Glutamatergic neuron (in vitro differentiated cells): Measurements from ENCODE around the gene GMCL2. TPM values are rescaled to one million over a fixed set of nuclear protein-coding genes. Genes with fewer than 3 reads are reported as not detected.

Experiments used
- DNase-seq: peaks from one replicate; pipeline ENCODE4 v3.0.0; 2022
- H3K27ac Mint-ChIP-seq: one replicate; pipeline ENCODE4 v1.8.0; 2020; ENCODE audit warnings: mild to moderate bottlenecking, mixed read lengths, inconsistent platforms; ENCODE audit not compliant: unreplicated experiment
- H3K27me3 Mint-ChIP-seq: one replicate; pipeline ENCODE4 v1.8.0; 2020; ENCODE audit warnings: mild to moderate bottlenecking, moderate library complexity, mixed read lengths, inconsistent platforms; ENCODE audit not compliant: unreplicated experiment
- H3K36me3 Mint-ChIP-seq: one replicate; pipeline ENCODE4 v1.8.0; 2020; ENCODE audit warnings: mild to moderate bottlenecking, mixed read lengths, inconsistent platforms; ENCODE audit not compliant: unreplicated experiment
- H3K4me1 Mint-ChIP-seq: one replicate; pipeline ENCODE4 v1.8.0; 2020; ENCODE audit warnings: mild to moderate bottlenecking, low read depth, mixed read lengths, inconsistent platforms; ENCODE audit not compliant: unreplicated experiment
- H3K4me3 Mint-ChIP-seq: one replicate; pipeline ENCODE4 v1.8.0; 2020; ENCODE audit warnings: mild to moderate bottlenecking, mixed read lengths, inconsistent platforms; ENCODE audit not compliant: unreplicated experiment
- H3K9me3 Mint-ChIP-seq: one replicate; pipeline ENCODE4 v1.8.0; 2020; ENCODE audit warnings: mild to moderate bottlenecking, moderate library complexity, mixed read lengths, inconsistent platforms; ENCODE audit not compliant: unreplicated experiment
- total RNA-seq: library from RNA; stranded (reverse); fragmentation: NEBNext Ultra II Directional; extraction: Animal tissue kit (Norgen Biotek cat#: 25700); gene quantifications from one replicate; pipeline ENCODE4 v1.2.1, GENCODE V29; 2021; ENCODE audit not compliant: unreplicated experiment
- TF ChIP-seq, protein P1 (sequence below): fragments of 200-600 bp; sonication (generic); IDR thresholded peaks from one replicate; pipeline ENCODE4 v1.5.0; 2021; ENCODE audit not compliant: partially characterized antibody, unreplicated experiment

GMCL2 gene
- total RNA-seq, 1 donor from 2014 or later = not detected

- no peak for DNase-seq
- H3K27me3 Mint-ChIP-seq = peaks cover 3% of the 10 kb centered on the region
- H3K4me3 Mint-ChIP-seq = no peak overlapping the region
- H3K27ac Mint-ChIP-seq = no peak overlapping the region
- H3K9me3 Mint-ChIP-seq = peaks cover 4% of the 10 kb centered on the region
- no peaks in the 10 kb centered on the region for H3K4me1 Mint-ChIP-seq
- peaks cover 4% of the 10 kb centered on the region for H3K36me3 Mint-ChIP-seq
- TF ChIP-seq, protein P1, sequence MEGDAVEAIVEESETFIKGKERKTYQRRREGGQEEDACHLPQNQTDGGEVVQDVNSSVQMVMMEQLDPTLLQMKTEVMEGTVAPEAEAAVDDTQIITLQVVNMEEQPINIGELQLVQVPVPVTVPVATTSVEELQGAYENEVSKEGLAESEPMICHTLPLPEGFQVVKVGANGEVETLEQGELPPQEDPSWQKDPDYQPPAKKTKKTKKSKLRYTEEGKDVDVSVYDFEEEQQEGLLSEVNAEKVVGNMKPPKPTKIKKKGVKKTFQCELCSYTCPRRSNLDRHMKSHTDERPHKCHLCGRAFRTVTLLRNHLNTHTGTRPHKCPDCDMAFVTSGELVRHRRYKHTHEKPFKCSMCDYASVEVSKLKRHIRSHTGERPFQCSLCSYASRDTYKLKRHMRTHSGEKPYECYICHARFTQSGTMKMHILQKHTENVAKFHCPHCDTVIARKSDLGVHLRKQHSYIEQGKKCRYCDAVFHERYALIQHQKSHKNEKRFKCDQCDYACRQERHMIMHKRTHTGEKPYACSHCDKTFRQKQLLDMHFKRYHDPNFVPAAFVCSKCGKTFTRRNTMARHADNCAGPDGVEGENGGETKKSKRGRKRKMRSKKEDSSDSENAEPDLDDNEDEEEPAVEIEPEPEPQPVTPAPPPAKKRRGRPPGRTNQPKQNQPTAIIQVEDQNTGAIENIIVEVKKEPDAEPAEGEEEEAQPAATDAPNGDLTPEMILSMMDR = no peak
Observed at GRCh38 chr5:178194026-178194425, 6.9 kb upstream of the GMCL2 start.

DNA sequence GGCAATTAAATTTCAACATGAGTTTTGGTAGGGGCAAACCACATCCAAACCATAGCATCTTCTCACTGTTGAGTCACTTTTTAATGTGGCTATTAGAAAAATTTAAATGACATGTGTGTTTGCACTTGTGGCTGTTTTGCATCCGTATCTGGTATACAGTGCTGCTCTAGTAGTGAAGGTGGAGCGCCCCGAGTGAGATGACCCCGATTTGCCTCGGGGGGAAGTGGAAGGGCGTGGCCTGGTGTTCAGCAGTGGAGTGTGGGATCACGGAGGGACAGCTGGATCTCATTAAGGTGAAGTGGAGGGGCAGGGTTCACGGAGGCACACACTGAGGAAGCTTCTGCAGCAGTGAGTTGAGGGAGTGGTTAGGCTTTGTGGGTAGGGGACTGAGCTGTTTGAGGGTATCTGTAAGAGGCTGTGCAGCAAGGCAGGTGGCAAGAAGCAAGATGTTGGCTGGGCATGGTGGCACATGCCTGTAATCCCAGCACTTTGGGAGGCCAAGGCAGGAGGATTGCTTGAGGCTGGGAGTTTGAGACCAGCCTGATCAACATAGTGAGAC, 6.2 kb upstream of the GMCL2 start:
- Mint-ChIP-seq H3K4me3 (no peak overlapping the region), H3K36me3 (peaks cover 4% of the 10 kb centered on the region), H3K9me3 (peaks cover 4% of the 10 kb centered on the region), H3K27me3 (peaks cover 3% of the 10 kb centered on the region), H3K4me1 (no peaks in the 10 kb centered on the region), H3K27ac (peak overlapping the region; percentile 3)
- TF ChIP-seq, protein P1 = no peak
- no peak for DNase-seq

DNA sequence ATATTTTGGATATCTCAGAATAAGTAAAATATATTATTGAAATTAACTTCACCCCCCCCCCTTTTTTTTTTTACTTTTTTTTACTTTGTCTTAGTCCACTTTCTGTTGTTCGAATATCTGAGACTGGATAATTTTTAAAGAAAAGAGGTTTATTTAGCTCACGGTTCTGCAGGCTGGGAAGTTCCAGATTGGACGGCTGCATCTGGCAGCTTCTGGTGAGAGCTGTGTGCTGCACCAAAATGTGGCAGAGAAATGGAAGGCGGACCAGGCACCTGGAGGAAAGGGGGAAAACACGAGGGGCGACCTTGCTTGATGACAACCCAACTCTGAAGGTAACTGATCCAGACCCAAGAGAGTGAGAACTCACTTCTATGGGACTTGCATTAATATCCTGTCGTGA, 5.6 kb upstream of the GMCL2 start:
- Mint-ChIP-seq H3K27ac (no peak overlapping the region), H3K27me3 (peaks cover 3% of the 10 kb centered on the region), H3K4me1 (no peaks in the 10 kb centered on the region), H3K36me3 (peaks cover 4% of the 10 kb centered on the region), H3K4me3 (no peak overlapping the region), H3K9me3 (peaks cover 4% of the 10 kb centered on the region)
- TF ChIP-seq, protein P1 = no peak
- no peak for DNase-seq

DNA sequence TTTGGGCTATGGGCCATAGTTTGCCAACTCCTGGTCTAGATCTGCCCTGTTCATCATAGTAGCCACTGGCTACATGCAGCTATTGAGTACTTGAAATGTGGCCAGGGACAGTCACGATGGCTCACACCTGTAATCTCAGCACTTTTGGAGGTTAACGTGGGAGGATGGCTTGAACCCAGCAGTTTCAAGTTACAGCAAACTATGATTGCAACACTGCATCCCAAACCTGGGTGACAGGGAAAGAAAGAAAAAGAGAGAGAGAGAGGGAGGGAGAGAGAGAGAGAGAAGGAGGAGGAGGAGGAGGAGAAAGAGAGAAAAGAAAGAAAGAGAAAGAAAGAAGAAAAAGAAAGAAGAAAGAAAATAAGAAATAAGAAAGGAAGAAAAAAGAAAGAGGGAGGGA, 5.1 kb upstream of the GMCL2 start:
- no peak overlapping the region for H3K4me3 Mint-ChIP-seq
- no peak for DNase-seq
- H3K27ac Mint-ChIP-seq = no peak overlapping the region
- H3K9me3 Mint-ChIP-seq = peaks cover 4% of the 10 kb centered on the region
- H3K4me1 Mint-ChIP-seq = no peaks in the 10 kb centered on the region
- peaks cover 3% of the 10 kb centered on the region for H3K27me3 Mint-ChIP-seq
- TF ChIP-seq, protein P1 = no peak
- H3K36me3 Mint-ChIP-seq = peaks cover 4% of the 10 kb centered on the region

DNA sequence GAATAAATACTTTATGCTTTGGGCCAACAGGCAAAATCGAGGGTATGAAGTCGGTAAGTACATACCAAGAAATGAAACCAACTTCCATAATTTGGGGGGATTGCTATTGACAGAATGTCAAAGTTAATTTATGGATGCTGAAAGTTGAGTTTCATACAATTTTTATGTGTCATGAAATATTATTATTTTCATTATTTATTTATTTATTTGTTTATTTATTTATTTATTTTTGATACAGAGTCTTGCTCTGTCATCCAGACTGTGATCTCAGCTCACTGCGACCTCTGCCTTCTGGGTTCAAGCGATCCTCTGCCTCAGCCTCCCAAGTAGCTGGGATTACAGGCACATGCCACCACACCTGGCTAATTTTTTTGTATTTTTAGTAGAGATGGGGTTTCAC, 4.5 kb upstream of the GMCL2 start:
- TF ChIP-seq, protein P1 = no peak
- peaks cover 4% of the 10 kb centered on the region for H3K36me3 Mint-ChIP-seq
- peaks cover 4% of the 10 kb centered on the region for H3K9me3 Mint-ChIP-seq
- H3K4me3 Mint-ChIP-seq = no peak overlapping the region
- no peaks in the 10 kb centered on the region for H3K4me1 Mint-ChIP-seq
- DNase-seq = no peak
- peaks cover 3% of the 10 kb centered on the region for H3K27me3 Mint-ChIP-seq
- H3K27ac Mint-ChIP-seq = no peak overlapping the region
